K562 (cell line): ENCODE results near the gene TMEM120B. TPM values are rescaled to one million over a fixed set of nuclear protein-coding genes. Genes with fewer than 3 reads are reported as not detected.
"Not testable (repeated sequence)": the region's sequence is repeated elsewhere in the genome, so short reads cannot be mapped to it uniquely, and the experiment has no call there.

Experiments
- ATAC-seq: fragments of 200-7000 bp; cut with Tn5 transposase; 3 replicates; pipeline ENCODE4 v1.9.1; 2020; ENCODE audit warnings: moderate library complexity
- BruUV-seq: library from RNA; stranded (reverse); fragments of 400-500 nt; replicated peaks from 2 replicates; lab custom pipeline; 2021; lab: Mats Ljungman, UMichigan
- CTCF ChIA-PET: fragments of 300-600 bp; formaldehyde crosslinking; extraction: SDS; loops from one replicate; lab custom pipeline; 2021; ENCODE audit warnings: low intra/inter-chr PET ratio; lab: Yijun Ruan, JAX
- POLR2A ChIA-PET: fragments of 300-600, 350-650 bp; sonication (Branson Sonifier 250); formaldehyde crosslinking; extraction: SDS; loops from one replicate; lab custom pipeline; 2021; ENCODE audit warnings: antibody characterized with exemption, inconsistent platforms; lab: Yijun Ruan, JAX
- DNase-seq, 4 experiments: peaks; one replicate each; pipeline versions ENCODE4 v3.0.0 to v3.0.0-alpha.2; 2011 to 2018; ENCODE audit warnings: low spot score in 3 of 4, mixed read lengths in 3 of 4; ENCODE audit errors: extremely low read depth in 1 of 4
- FAIRE-seq: peaks from 2 replicates; lab custom pipeline; 2011; peaks lifted over from hg19 to GRCh38; lab: Jason Lieb, UNC
- H2AFZ ChIP-seq: 2 replicates; pipeline ENCODE4 v1.6.0; 2011; ENCODE audit warnings: low read depth, low read length, control low read depth, inconsistent platforms
- H3K27ac ChIP-seq: fragments of 200-600 bp; 3 replicates; pipeline ENCODE4 v1.8.0; 2011; ENCODE audit warnings: low read depth, mild to moderate bottlenecking, control low read depth, inconsistent platforms, low read length, moderate library complexity, mixed read lengths; ENCODE audit errors: extremely low read depth
- H3K27me3 ChIP-seq, 2 experiments: fragments of 300-600 bp in 1 of 2; 2 replicates in 1 of 2; 3 replicates in 1 of 2; pipeline versions ENCODE4 v1.6.0 to v1.8.0; 2011; ENCODE audit warnings: inconsistent platforms in 2 of 2, low read length in 2 of 2, mild to moderate bottlenecking in 1 of 2, mixed read lengths in 1 of 2, moderate library complexity in 1 of 2; ENCODE audit not compliant: control insufficient read depth in 2 of 2, insufficient read depth in 2 of 2
- H3K36me3 ChIP-seq: fragments of 300-600 bp; 3 replicates; pipeline ENCODE4 v1.8.0; 2011; ENCODE audit warnings: mild to moderate bottlenecking, low read length, inconsistent platforms; ENCODE audit not compliant: control insufficient read depth, insufficient read depth
- H3K4me1 ChIP-seq, 2 experiments: fragments of 200-600 bp in 1 of 2; replicated peaks in 1 of 2; 2 replicates in 1 of 2; 3 replicates in 1 of 2; pipeline versions ENCODE4 v1.5.1 to v1.8.0; 2011; ENCODE audit warnings: inconsistent platforms in 2 of 2, low read length in 2 of 2, mild to moderate bottlenecking in 1 of 2, mixed read lengths in 1 of 2, moderate library complexity in 1 of 2; ENCODE audit not compliant: control insufficient read depth in 2 of 2, insufficient read depth in 2 of 2
- H3K4me2 ChIP-seq: 2 replicates; pipeline ENCODE4 v1.6.1; 2011; ENCODE audit warnings: low read length, control low read depth, inconsistent platforms, mixed read lengths; ENCODE audit not compliant: insufficient read depth
- H3K4me3 ChIP-seq: fragments of 200-600 bp; sonication (generic), shearing (Covaris generic); 2 replicates; pipeline ENCODE4 v1.5.1; 2016; ENCODE audit warnings: control low read depth, inconsistent platforms
- H3K79me2 ChIP-seq: fragments of 200-600 bp; 3 replicates; pipeline ENCODE4 v1.8.0; 2011; ENCODE audit warnings: low read length, inconsistent platforms; ENCODE audit not compliant: control insufficient read depth, insufficient read depth
- H3K9ac ChIP-seq, 2 experiments: 2 replicates each; pipeline versions ENCODE4 v1.6.0 to v1.6.1; 2011; ENCODE audit warnings: low read depth in 2 of 2, low read length in 2 of 2, control low read depth in 1 of 2, inconsistent platforms in 1 of 2, mild to moderate bottlenecking in 1 of 2, mixed read lengths in 1 of 2; ENCODE audit not compliant: insufficient read depth in 1 of 2
- H3K9me1 ChIP-seq: one replicate; pipeline ENCODE4 v1.6.0; 2011; ENCODE audit warnings: inconsistent platforms, mild to moderate bottlenecking, low read length, moderate library complexity; ENCODE audit not compliant: control insufficient read depth, insufficient read depth
- H3K9me3 ChIP-seq: replicated peaks from 2 replicates; pipeline ENCODE4 v1.5.1; 2011; ENCODE audit warnings: low read depth, low read length, inconsistent platforms; ENCODE audit not compliant: control insufficient read depth, insufficient read depth
- H4K20me1 ChIP-seq: replicated peaks from 2 replicates; pipeline ENCODE4 v1.6.1; 2011; ENCODE audit warnings: low read length, inconsistent platforms, mixed read lengths; ENCODE audit not compliant: control insufficient read depth, insufficient read depth
- BCOR ChIP-seq: fragments of 450-650 bp; IDR thresholded peaks from 2 replicates; pipeline ENCODE4 v1.6.1; 2016
- BHLHE40 ChIP-seq: IDR thresholded peaks from 2 replicates; pipeline ENCODE4 v1.6.1; 2011; ENCODE audit warnings: low read length, improper control_type of control experiment
- RFX1 ChIP-seq: fragments of 450-650 bp; IDR thresholded peaks from 2 replicates; pipeline ENCODE4 v1.6.1; 2016; ENCODE audit warnings: mild to moderate bottlenecking, moderate library complexity
- RNF2 ChIP-seq: sonication (generic); IDR thresholded peaks from 2 replicates; pipeline ENCODE4 v1.6.1; 2016
- SMARCC2 ChIP-seq: fragments of 450-650 bp; IDR thresholded peaks from 2 replicates; pipeline ENCODE4 v1.6.1; 2017; ENCODE audit warnings: antibody characterized with exemption, moderate library complexity, mild to moderate bottlenecking, low read depth
- ZNF121 ChIP-seq: sonication (generic); formaldehyde crosslinking; conservative IDR thresholded peaks from 2 replicates; pipeline ENCODE4 v1.8.0; 2022; ENCODE audit warnings: missing genetic modification reagents
- ZNF57 ChIP-seq: fragments of 450-650 bp; formaldehyde crosslinking; IDR thresholded peaks from 2 replicates; pipeline ENCODE4 v1.4.0; 2020; ENCODE audit warnings: mild to moderate bottlenecking, moderate library complexity
- WGBS: fragments of 100-300 bp; shearing (Covaris generic); methylation state at CpG from one replicate; pipeline ENCODE4 v1.1.6; 2016; ENCODE audit warnings: low coverage, mixed read lengths; ENCODE audit not compliant: insufficient coverage; ENCODE audit errors: missing lambda C conversion rate; 5-methylcytosine and 5-hydroxymethylcytosine counted together
- in situ Hi-C: fragments of 300-500 bp; cut with MboI; formaldehyde crosslinking; loops from 4 replicates; pipeline ENCODE4 v1.15.0; 2018; ENCODE audit warnings: inconsistent platforms, mixed read lengths
- intact Hi-C: fragments of 100-400 bp; cut with micrococcal nuclease; formaldehyde crosslinking; loops from 2 replicates; pipeline ENCODE4 v1.14.2; 2022
- polyA plus RNA-seq, 8 experiments: library from polyadenylated mRNA; depleted of rRNA in 4 of 8; stranded (reverse) in 5 of 8; unstranded in 3 of 8; fragments of >200 nt; fragmentation: Nextera tagmentation in 2 of 8; fragmentation: Illumina TruSeq in 1 of 8; extraction: Ambion mirVana in 2 of 8; extraction: Trizol in 1 of 8; gene quantifications; 2 replicates each; pipeline versions ENCODE4 v1.2.1 to v1.2.3, GENCODE V29; 2011 to 2014; ENCODE audit warnings: inconsistent platforms in 1 of 8, missing spikeins in 1 of 8
- total RNA-seq, 7 experiments: library from RNA; depleted of rRNA in 6 of 7; stranded (reverse); fragments of >200 nt in 6 of 7; fragmentation: Illumina TruSeq in 2 of 7; extraction: Trizol in 2 of 7; gene quantifications; 2 replicates each; pipeline versions ENCODE4 v1.2.1 to v1.2.3, GENCODE V29; 2011 to 2021; ENCODE audit warnings: low replicate concordance in 1 of 7
- TF ChIP-seq, protein P1 (sequence below): fragments of 250-450 bp; sonication (Bioruptor Pico); IDR thresholded peaks from 2 replicates; pipeline ENCODE4 v1.8.0; 2021; ENCODE audit warnings: borderline replicate concordance, mild to moderate bottlenecking, moderate library complexity; ENCODE audit not compliant: poor library complexity, severe bottlenecking

The TMEM120B gene
- total and polyA plus RNA-seq, 9 of the 15 experiments (the other 6 are each of a cell fraction or from before 2014, with no cell fraction given): 1.7 to 18.6 (median 7.4) TPM

DNA sequence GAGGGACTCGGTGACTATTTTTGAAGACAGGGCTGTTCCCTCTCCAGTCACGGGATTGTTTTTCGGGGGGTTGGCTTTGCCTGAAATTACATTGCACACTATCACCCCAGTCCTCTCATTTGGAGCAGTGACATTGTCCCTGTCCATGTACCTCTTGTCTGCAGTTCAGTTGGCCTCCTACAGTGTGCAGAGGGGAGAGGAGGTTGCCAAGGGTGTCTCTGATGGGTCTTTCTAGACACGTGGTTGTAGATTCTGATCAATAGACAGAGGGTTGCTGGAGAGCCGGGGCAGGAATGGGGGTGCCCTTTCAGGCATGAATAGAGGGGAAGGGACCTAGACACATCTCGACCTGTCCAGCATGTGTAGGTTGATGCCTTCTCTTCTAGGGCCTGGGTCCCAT is 1.2 kb downstream of the TMEM120B start (continued):
- TF ChIP-seq, protein P1, sequence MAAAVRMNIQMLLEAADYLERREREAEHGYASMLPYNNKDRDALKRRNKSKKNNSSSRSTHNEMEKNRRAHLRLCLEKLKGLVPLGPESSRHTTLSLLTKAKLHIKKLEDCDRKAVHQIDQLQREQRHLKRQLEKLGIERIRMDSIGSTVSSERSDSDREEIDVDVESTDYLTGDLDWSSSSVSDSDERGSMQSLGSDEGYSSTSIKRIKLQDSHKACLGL: no peak
- no peak for TF ChIP-seq SMARCC2
- no peak for TF ChIP-seq RNF2
- no peak for TF ChIP-seq RFX1
- peak; percentile 40; the same call in 1 of the 2 replicates for TF ChIP-seq BHLHE40
- TF ChIP-seq ZNF57 (CRISPR knock-in tag): no peak

DNA sequence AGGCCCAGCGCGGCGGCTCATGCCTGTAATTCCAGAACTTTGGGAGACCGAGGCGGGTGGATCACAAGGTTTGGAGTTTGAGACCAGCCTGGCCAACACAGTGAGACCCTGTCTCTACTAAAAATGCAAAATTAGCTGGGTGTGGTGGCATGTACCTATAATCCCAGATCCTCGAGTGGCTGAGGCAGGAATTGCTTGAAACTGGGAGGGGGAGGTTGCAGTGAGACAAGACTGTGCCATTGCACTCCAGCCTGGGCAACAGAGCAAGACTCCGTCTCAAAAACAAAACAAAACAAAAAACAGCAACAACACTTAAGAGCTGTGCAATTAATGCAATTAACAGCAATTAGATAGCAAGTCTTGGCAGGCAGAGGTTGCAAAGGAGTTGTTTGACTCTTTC is 2.5 kb downstream of the TMEM120B start:
- H3K27ac ChIP-seq, CTCF ChIA-PET, intact Hi-C loops, ATAC-seq, H3K4me2 ChIP-seq, H3K9ac ChIP-seq, in situ Hi-C loops, H3K9me1 ChIP-seq, H3K27me3 ChIP-seq, H4K20me1 ChIP-seq, BruUV-seq, H2AFZ ChIP-seq, H3K4me3 ChIP-seq, DNase-seq, FAIRE-seq, H3K9me3 ChIP-seq: not testable (repeated sequence)
- 0 out of 2 replicates have a peak, but pooled peaks have one; percentile 7 for TF ChIP-seq BCOR
- TF ChIP-seq ZNF121 (CRISPR knock-in tag): peak; percentile 88
- WGBS: 85% methylated on average over 7 of the region's 7 CpGs
- POLR2A ChIA-PET: interaction anchor here (1.1 kb wide), 1 partner anchor 28 kb away, joined by 3 read pairs; no protein-coding TSS in a partner anchor
- H3K79me2 ChIP-seq: peaks cover 59% of the 10 kb centered on the region
- peaks cover 31% of the 10 kb centered on the region for H3K36me3 ChIP-seq
- H3K4me1 ChIP-seq: peaks cover 30 to 33% of the 10 kb centered on the region in 2 experiments
